B cell (primary cell): Measurements from ENCODE around the gene FER. TPM values are rescaled to one million over a fixed set of nuclear protein-coding genes. Genes with fewer than 3 reads are reported as not detected.

Experiments used
- ATAC-seq: fragments of 200-7000 bp; cut with Tn5 transposase; one replicate; pipeline ENCODE4 v1.10.0; 2021; ENCODE audit warnings: low read depth, mild to moderate bottlenecking, moderate number of reproducible peaks, moderate library complexity
- CTCF ChIA-PET: fragments of 350-600 bp; sonication (Branson Sonifier 250); formaldehyde crosslinking; loops from one replicate; lab custom pipeline; 2021; ENCODE audit warnings: antibody characterized with exemption, inconsistent platforms; lab: Charles Lee
- POLR2A ChIA-PET: fragments of 350-600 bp; sonication (Branson Sonifier 250); formaldehyde crosslinking; loops from one replicate; lab custom pipeline; 2021; ENCODE audit warnings: antibody characterized with exemption; lab: Charles Lee
- DNase-seq: peaks from one replicate; pipeline ENCODE4 v3.0.0; 2013
- H2AFZ ChIP-seq: 2 replicates; pipeline ENCODE4 v1.6.1; 2012; ENCODE audit warnings: mild to moderate bottlenecking, low read depth, low read length; ENCODE audit not compliant: insufficient read depth, poor library complexity, severe bottlenecking
- H3K27ac ChIP-seq, 2 donors: 1 replicate in 1 of 2; 2 replicates in 1 of 2; pipeline ENCODE4 v1.5.1; 2012 to 2013; ENCODE audit warnings: low read length in 2 of 2, mild to moderate bottlenecking in 2 of 2, moderate library complexity in 1 of 2
- H3K27me3 ChIP-seq, 4 experiments: fragments of 200-600 bp in 1 of 4; sonication (generic) in 1 of 4; replicated peaks in 1 of 4; 1 replicate in 2 of 4; 2 replicates in 2 of 4; pipeline versions ENCODE4 v1.6.1 to v1.7.0; 2013 to 2016; ENCODE audit warnings: low read length in 3 of 4, mild to moderate bottlenecking in 2 of 4, mixed read lengths in 1 of 4, moderate library complexity in 1 of 4; ENCODE audit not compliant: insufficient read depth in 4 of 4, control insufficient read depth in 3 of 4; ENCODE audit errors: control extremely low read depth in 1 of 4
- H3K36me3 ChIP-seq, 2 experiments: replicated peaks in 1 of 2; 1 replicate in 1 of 2; 2 replicates in 1 of 2; pipeline versions ENCODE4 v1.6.1 to v1.7.1; 2013; ENCODE audit warnings: low read length in 1 of 2; ENCODE audit not compliant: insufficient read depth in 2 of 2, control insufficient read depth in 1 of 2; ENCODE audit errors: control extremely low read depth in 1 of 2, extremely low read depth in 1 of 2
- H3K4me1 ChIP-seq, 2 donors: fragments of 200-600 bp in 1 of 2; sonication (generic) in 1 of 2; 1 replicate in 1 of 2; 2 replicates in 1 of 2; pipeline versions ENCODE4 v1.5.1 to v1.6.1; 2013 to 2017; ENCODE audit warnings: low read length in 2 of 2; ENCODE audit not compliant: control insufficient read depth in 2 of 2, insufficient read depth in 2 of 2
- H3K4me2 ChIP-seq: replicated peaks from 2 replicates; pipeline ENCODE3; 2012; ENCODE audit warnings: mild to moderate bottlenecking, low read depth, low read length; ENCODE audit not compliant: poor library complexity, severe bottlenecking
- H3K4me3 ChIP-seq, 5 experiments: fragments of 200-600 bp in 1 of 5; sonication (generic) in 1 of 5; 1 replicate in 3 of 5; 2 replicates in 2 of 5; pipeline versions ENCODE4 v1.5.1 to v1.7.0; 2011 to 2016; ENCODE audit warnings: low read length in 4 of 5, mild to moderate bottlenecking in 4 of 5, low read depth in 2 of 5, control low read depth in 1 of 5, moderate library complexity in 1 of 5; ENCODE audit not compliant: insufficient read depth in 1 of 5; ENCODE audit errors: control extremely low read depth in 1 of 5, extremely low read depth in 1 of 5
- H3K79me2 ChIP-seq: fragments of 200-600 bp; sonication (generic); one replicate; pipeline ENCODE4 v1.6.0; 2016; ENCODE audit warnings: low read length; ENCODE audit not compliant: control insufficient read depth, insufficient read depth
- H3K9ac ChIP-seq: fragments of 200-600 bp; sonication (generic); 2 replicates; pipeline ENCODE4 v1.6.1; 2017; ENCODE audit warnings: mild to moderate bottlenecking, low read length, moderate library complexity
- H3K9me3 ChIP-seq, 3 donors: one replicate each; pipeline versions ENCODE4 v1.6.1 to v1.7.1; 2013; ENCODE audit warnings: low read length in 2 of 3; ENCODE audit not compliant: control insufficient read depth in 2 of 3, insufficient read depth in 1 of 3; ENCODE audit errors: control extremely low read depth in 1 of 3
- H4K20me1 ChIP-seq: 2 replicates; pipeline ENCODE4 v1.6.0; 2012; ENCODE audit warnings: mild to moderate bottlenecking, low read length; ENCODE audit not compliant: insufficient read depth, control insufficient read depth, poor library complexity, severe bottlenecking
- H3K27ac Mint-ChIP-seq: one replicate; pipeline ENCODE4 v1.8.0; 2021; ENCODE audit warnings: mixed read lengths
- H3K27me3 Mint-ChIP-seq: one replicate; pipeline ENCODE4 v1.8.0; 2021; ENCODE audit warnings: mixed read lengths
- H3K4me1 Mint-ChIP-seq: one replicate; pipeline ENCODE4 v1.8.0; 2021; ENCODE audit warnings: mixed read lengths
- H3K4me3 Mint-ChIP-seq: one replicate; pipeline ENCODE4 v1.8.0; 2021; ENCODE audit warnings: mixed read lengths
- H3K9me3 Mint-ChIP-seq: one replicate; pipeline ENCODE4 v1.8.0; 2022; ENCODE audit warnings: mixed read lengths; ENCODE audit not compliant: insufficient read depth
- CTCF ChIP-seq: fragments of 200-600 bp; IDR thresholded peaks from one replicate; pipeline ENCODE4 v1.8.0; 2022; ENCODE audit warnings: antibody characterized with exemption, mild to moderate bottlenecking
- EZH2 ChIP-seq: IDR thresholded peaks from 2 replicates; pipeline ENCODE4 v1.6.1; 2012; ENCODE audit warnings: borderline replicate concordance, low read depth, mild to moderate bottlenecking, moderate library complexity, low read length; ENCODE audit not compliant: insufficient read depth, poor library complexity, severe bottlenecking
- WGBS: methylation state at CpG from one replicate; pipeline ENCODE4 v1.1.5; 2013; ENCODE audit warnings: missing lambda C conversion rate; ENCODE audit not compliant: insufficient coverage; 5-methylcytosine and 5-hydroxymethylcytosine counted together
- intact Hi-C: fragments of 100-400 bp; cut with micrococcal nuclease; formaldehyde crosslinking; loops from one replicate; pipeline ENCODE4 v1.10.0; 2022
- polyA plus RNA-seq: library from polyadenylated mRNA; depleted of rRNA; stranded (reverse); fragments of >200 nt; gene quantifications from 2 replicates; pipeline ENCODE4 v1.2.3, GENCODE V29; 2012
- total RNA-seq, 2 donors: library from RNA; stranded (reverse); fragments of 120-200 nt in 1 of 2; gene quantifications; 1 replicate in 1 of 2; 2 replicates in 1 of 2; pipeline versions ENCODE4 v1.2.3 to v1.2.4, GENCODE V29; 2013 to 2022

The FER gene
- total and polyA plus RNA-seq, 2 donors (not counting 1 experiment from before 2014, with no cell fraction given) = 1.3 to 41.3 TPM

- no peak overlapping the region for H3K4me2 ChIP-seq
- no peaks in the 10 kb centered on the region for H3K79me2 ChIP-seq
- TF ChIP-seq EZH2 = no peak
- no peak for TF ChIP-seq CTCF
- no peaks in the 10 kb centered on the region for H3K9me3 ChIP-seq
- H3K27me3 Mint-ChIP-seq = no peaks in the 10 kb centered on the region
- no peaks in the 10 kb centered on the region for H3K4me1 ChIP-seq
- H3K4me3 Mint-ChIP-seq = no peak overlapping the region
- no peaks in the 10 kb centered on the region for H3K36me3 ChIP-seq
- H2AFZ ChIP-seq = no peak overlapping the region
- H3K27ac ChIP-seq = no peak overlapping the region
- H3K4me3 ChIP-seq = no peak overlapping the region
- intact Hi-C loops = no loop called here
- no peaks in the 10 kb centered on the region for H4K20me1 ChIP-seq
- H3K9me3 Mint-ChIP-seq = no peaks in the 10 kb centered on the region
- POLR2A ChIA-PET = no interaction called here
- CTCF ChIA-PET = no interaction called here
- no peak overlapping the region for H3K27ac Mint-ChIP-seq
- no CpG with 5 or more reads among the region's 4 CpGs for WGBS
- H3K4me1 Mint-ChIP-seq = no peaks in the 10 kb centered on the region
- no peaks in the 10 kb centered on the region for H3K27me3 ChIP-seq
- ATAC-seq (no peak), DNase-seq (no peak)
- H3K9ac ChIP-seq = no peak overlapping the region
Measured at GRCh38 chr5:109152565-109152964, 404.9 kb downstream of the FER start.

GRCh38 chr5:109155625-109156024, 407.9 kb downstream of the FER start:
- H2AFZ ChIP-seq = no peak overlapping the region
- no peak overlapping the region for H3K4me3 Mint-ChIP-seq
- no peaks in the 10 kb centered on the region for H3K9me3 Mint-ChIP-seq

More at GRCh38 chr5:109155625-109156024, 407.9 kb downstream of the FER start:
- no peaks in the 10 kb centered on the region for H3K36me3 ChIP-seq
- H3K27me3 Mint-ChIP-seq = no peaks in the 10 kb centered on the region
- no peak overlapping the region for H3K4me2 ChIP-seq
- H3K9ac ChIP-seq = no peak overlapping the region
- H3K4me1 ChIP-seq = no peaks in the 10 kb centered on the region
- DNase-seq (no peak), ATAC-seq (no peak)
- no peaks in the 10 kb centered on the region for H3K4me1 Mint-ChIP-seq
- CTCF ChIA-PET = no interaction called here
- H3K27ac Mint-ChIP-seq = no peak overlapping the region
- H3K27me3 ChIP-seq = no peaks in the 10 kb centered on the region
- no peaks in the 10 kb centered on the region for H3K79me2 ChIP-seq
- TF ChIP-seq CTCF (no peak), EZH2 (no peak)
- no peak overlapping the region for H3K4me3 ChIP-seq
- H4K20me1 ChIP-seq = no peaks in the 10 kb centered on the region
- POLR2A ChIA-PET = no interaction called here
- intact Hi-C loops = no loop called here
- no peaks in the 10 kb centered on the region for H3K9me3 ChIP-seq
- no peak overlapping the region for H3K27ac ChIP-seq
